HG03135 (cell line): ENCODE results near the gene OR56A5.
A peak's percentile ranks its signal among the peaks of the same experiment; 100 is the strongest.

Experiments
- ATAC-seq: cut with Tn5 transposase; IDR thresholded peaks from one replicate; pipeline ENCODE4 v1.9.1; 2021; ENCODE audit warnings: mild to moderate bottlenecking, moderate library complexity; ENCODE audit not compliant: unreplicated experiment

The OR56A5 gene

GRCh38 chr11:5933116-5933515, 35.2 kb downstream of the OR56A5 start:
- ATAC-seq, result no peak

GRCh38 chr11:5932671-5933070, 35.6 kb downstream of the OR56A5 start:
- no peak for ATAC-seq

GRCh38 chr11:5931061-5931460, 37.2 kb downstream of the OR56A5 start:
- ATAC-seq, result no peak

- ATAC-seq, result no peak
These were observed 37.7 kb downstream of the OR56A5 start for GRCh38 chr11:5930614-5931013.

GRCh38 chr11:5929571-5930368, 38.5 kb downstream of the OR56A5 start:
- no peak for ATAC-seq

DNA sequence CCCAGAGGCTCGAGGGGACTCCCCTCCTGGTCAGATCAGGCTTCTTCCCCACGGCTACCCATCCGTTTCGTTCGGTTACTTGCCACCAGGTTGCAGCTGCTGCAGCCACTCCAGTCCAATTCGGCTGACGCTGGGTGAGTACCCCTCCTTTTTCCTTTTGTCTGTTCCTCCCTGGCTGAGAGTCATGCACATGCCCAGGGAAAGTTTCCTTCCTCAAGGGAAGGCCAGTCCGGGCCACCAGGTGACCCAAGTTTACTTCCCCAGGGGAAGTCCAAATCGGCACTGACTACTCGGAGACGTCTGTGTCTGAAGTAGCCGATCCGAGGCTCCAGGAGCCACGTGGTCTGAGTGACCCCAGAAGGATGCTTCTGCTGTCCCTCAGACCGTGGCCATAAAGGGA, 39.5 kb downstream of the OR56A5 start:
- ATAC-seq, result no peak

DNA sequence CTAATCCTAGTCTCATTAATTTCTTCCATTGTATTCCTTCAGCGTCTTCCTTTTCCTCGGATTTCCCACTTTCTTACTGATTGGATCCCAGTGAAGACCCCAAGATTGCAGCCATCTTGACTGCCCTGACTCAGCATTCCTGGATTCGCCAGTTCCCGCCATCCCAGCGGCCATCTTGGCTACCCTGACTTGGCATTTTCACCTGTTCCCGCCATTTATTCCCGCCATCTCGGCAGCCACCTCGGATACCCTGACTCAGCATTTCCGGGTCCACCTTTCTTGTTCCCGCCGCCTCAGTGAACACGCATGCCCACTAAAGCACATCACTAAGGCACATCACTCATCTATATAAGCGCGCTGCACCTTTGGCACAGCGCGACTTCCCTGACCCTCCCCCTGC, 40.0 kb downstream of the OR56A5 start:
- ATAC-seq, result no peak

DNA sequence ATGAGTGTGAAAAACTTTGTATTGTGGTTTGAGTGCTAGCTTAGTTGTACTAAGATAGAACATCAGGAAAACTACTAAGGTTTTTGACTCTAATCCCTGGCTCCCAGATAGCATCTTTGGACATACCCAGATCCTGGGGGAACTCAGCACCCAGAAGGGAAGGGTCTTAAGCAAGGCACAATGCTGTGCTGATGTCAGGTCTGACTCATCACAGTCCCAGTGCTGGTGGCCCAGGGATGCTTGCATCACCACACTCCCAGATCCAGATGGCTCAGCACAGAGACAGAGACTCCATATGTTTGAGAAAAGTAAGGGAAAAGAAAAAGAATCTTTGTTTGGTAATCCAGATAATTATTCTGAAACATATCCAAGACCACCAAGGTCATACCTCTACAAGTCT, 44.5 kb downstream of the OR56A5 start:
- no peak for ATAC-seq

DNA sequence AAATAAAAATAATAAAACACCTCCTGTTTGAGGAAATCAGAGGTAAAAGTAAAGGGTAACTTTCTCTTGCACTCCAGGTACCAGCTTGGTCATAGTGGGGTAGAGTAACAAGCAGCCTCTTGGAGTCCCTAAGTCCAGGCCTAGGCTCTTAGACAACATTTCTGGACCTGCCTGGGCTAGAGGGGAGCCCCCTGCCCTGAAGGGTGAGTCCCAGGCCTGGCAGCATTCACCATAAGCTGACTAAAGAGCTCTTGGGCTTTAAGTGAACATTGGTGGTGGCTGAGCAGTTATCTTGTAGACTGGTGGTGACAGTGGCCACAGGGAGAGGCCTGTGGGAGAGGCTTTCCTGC, 44.9 kb downstream of the OR56A5 start:
- peak; percentile 31 for ATAC-seq

GRCh38 chr11:5922749-5923426, 45.4 kb downstream of the OR56A5 start:
- ATAC-seq, result peak; percentile 69
